Stimulated activated CD4-positive, alpha-beta T cell treated with anti-CD3 and anti-CD28 coated beads, Interleukin-4, amount 100 ng/mL, for 4 hours (primary cell): Measurements from ENCODE around the gene TUSC2.
A peak's percentile ranks its signal among the peaks of the same experiment; 100 is the strongest.
"Not testable (repeated sequence)": the region's sequence is repeated elsewhere in the genome, so short reads cannot be mapped to it uniquely, and the experiment has no call there.

Experiments used
- DNase-seq, 2 experiments: peaks; one replicate each; pipeline ENCODE4 v3.0.0-alpha.2; 2020

The TUSC2 gene

GRCh38 chr3:50293079-50293801, 34.8 kb downstream of the TUSC2 start:
- DNase-seq: no peak

- DNase-seq: peak; percentile 92 to 97
Observed at GRCh38 chr3:50292159-50293078, 35.6 kb downstream of the TUSC2 start, which contains the start of gene IFRD2. Gene IFRD2, minus strand, starts transcription at chr3:50292429. Its CDS starts 155 bp downstream, at chr3:50292274.

GRCh38 chr3:50290161-50290641, 37.8 kb downstream of the TUSC2 start:
- DNase-seq: no peak

- DNase-seq: no peak
Observed at GRCh38 chr3:50289130-50289529, 38.9 kb downstream of the TUSC2 start.

- DNase-seq: no peak
Observed at GRCh38 chr3:50288387-50289007, 39.5 kb downstream of the TUSC2 start.

DNA sequence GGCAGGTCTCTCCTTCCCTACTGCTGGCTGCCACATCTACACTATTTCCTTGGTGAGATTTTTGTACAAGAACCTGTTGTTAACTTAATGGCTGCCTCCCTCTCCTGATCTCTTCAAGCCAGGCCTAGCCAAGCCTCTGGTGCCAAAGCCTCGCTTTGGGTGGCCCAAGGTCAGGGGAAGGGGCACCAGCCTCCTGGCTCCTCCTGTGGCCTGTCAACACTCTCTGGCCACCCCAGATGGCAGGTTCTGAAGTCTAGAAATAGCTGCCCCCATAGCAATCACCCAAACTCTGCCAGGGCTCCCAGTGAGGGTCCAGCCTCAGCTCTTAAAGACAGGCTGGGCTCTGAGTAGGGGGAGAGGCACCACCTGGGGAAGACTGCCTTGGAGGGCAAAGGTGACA, 40.8 kb downstream of the TUSC2 start:
- no peak for DNase-seq

DNA sequence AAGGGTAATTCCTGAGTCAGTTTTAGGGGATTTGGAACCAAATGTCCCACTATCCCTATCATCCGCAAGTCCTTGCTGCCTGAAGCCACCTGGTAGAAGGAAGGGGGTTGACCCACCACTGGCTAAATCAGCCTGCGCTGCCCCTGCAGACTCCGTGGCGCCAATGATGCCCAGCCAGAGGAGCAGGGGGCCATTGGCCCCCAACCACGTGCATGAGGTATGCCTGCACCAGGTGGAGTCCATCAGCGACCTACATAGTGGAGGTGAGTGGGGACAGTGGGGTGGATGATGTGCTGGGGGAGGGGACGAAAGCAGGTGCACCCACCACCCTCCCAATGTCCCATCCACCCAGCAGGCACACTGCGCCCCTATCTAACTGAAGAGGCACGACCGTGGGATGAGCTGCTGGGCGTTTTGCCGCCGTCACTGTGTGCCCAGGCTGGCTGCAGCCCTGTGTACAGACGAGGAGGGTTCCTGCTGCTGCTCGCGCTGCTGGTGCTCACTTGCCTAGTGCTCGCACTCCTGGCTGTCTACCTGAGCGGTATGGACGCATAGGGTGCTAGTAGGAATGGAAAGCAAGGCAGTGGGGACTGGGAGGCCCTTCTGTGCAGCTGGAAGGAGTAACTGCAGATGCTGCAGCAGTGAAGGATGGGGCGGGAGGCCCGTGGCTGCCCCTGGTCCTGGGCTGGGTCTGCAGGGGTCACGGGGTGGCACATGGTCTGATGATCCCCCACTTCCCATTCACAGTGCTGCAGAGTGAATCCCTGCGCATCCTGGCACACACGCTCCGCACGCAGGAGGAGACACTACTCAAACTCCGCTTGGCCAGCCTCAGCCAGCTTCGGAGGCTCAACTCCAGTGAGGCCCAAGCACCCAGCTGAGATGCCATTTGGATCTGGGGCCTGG, 41.4 kb downstream of the TUSC2 start:
- DNase-seq: no peak

GRCh38 chr3:50284121-50284520, 43.9 kb downstream of the TUSC2 start:
- not testable (repeated sequence) for DNase-seq

DNA sequence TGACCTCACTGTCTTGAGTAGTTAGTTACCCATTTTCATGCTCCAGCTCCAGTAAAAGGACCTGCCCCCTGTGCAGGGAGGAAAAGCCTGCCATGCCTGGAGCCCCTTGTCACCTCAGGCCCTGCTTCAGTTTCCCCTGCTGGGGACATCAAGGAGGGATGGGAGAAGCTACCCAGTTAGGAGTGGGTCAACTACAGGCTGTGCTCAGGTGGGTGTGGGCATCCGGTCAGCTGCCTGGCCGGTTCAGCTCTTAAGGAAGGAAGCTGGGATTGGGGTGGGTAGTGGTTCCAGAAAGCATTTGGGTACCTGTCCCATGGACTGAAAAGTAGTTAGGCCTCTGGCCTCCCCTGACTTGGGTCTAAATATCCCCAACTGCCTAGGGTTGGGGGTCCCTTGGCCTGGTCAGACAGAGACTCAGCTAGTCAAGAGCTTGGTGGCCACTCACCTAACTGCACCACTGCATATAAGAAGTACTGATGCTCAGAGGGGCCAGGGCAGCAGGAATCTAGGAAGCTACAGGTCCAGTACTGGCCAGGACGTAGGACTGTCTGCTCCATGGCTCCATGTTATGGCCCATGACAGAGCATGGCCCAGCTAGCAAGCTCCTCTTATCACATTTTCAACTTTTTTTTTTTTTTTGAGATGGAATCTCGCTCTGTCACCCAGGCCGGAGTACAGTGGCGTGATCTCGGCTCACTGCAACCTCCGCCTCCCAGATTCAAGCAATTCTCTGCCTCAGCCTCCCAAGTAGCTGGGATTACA, 48.6 kb downstream of the TUSC2 start:
- DNase-seq: no peak

DNA sequence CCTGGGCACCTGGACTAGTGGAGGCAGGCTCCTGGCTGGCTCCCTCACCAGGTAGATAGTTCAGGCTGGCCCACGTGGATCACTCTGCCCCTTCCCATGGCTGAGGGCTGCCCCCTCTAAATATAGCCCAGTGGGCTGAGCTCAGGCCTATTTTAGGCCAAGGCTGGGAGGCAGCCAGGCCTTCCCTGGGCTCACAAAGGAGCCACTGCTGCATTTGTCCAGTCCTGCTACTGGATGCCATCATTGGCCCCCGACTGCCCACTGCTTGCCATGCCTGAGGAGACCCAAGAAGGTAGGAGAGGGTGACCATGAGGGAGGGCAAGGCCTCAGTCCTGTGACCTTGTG, 49.2 kb downstream of the TUSC2 start, which contains the start of gene LSMEM2:
LSMEM2 (plus strand) TSS at position 208 of the 345 bp plus-strand sequence; CDS start at position 235, 27 bp downstream.
- DNase-seq: no peak

GRCh38 chr3:50278123-50278879, 49.7 kb downstream of the TUSC2 start:
- no peak for DNase-seq

DNA sequence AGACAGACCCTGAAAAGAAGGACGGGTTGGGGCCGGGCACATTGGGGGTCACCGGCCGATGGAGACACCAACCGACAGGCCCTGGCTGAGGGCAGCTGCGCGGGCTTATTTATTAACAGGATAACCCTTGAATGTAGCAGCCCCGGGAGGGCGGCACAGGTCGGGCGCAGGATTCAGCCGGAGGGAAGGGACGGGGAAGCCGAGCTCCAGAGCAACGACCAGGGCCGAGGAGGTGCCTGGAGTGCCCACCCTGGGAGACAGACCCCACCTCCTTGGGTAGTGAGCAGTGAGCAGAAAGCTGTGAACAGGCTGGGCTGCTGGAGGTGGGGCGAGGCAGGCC, 51.3 kb downstream of the TUSC2 start:
- DNase-seq: no peak

DNA sequence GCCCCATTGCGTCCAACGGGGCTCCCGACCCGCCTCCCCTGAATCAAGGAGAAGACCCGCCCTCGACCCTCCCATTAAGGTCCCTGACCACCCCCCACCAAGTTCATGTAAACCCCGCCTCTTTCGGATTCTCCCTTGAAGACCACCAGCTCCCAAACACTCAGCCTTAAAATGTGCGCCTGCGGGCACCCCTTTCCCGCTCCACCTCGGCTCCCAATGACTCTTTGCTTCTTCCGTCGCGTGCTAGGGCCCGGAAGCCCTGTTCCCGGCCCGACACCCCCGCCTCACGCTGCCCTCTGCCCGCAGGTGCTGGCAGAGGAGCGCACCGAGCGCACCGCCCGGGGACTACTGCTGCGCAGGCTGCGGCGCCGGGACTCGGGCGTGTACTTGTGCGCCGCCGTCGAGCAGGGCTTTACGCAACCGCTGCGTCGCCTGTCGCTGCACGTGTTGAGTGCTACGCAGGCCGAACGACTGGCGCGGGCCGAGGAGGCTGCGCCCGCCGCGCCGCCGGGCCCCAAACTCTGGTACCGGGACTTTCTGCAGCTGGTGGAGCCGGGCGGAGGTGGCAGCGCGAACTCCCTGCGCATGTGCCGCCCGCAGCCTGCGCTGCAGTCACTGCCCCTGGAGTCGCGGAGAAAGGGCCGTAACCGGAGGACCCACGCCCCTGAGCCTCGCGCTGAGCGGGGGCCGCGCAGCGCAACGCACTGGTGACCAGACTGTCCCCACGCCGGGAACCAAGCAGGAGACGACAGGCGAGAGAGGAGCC, 51.8 kb downstream of the TUSC2 start:
- no peak for DNase-seq

- DNase-seq: no peak
Observed at GRCh38 chr3:50275141-50275995, 52.7 kb downstream of the TUSC2 start.
